Hematopoietic multipotent progenitor cell (in vitro differentiated cells): ENCODE results near the gene GET3. TPM values are rescaled to one million over a fixed set of nuclear protein-coding genes. Genes with fewer than 3 reads are reported as not detected.
"Not testable (repeated sequence)": the region's sequence is repeated elsewhere in the genome, so short reads cannot be mapped to it uniquely, and the experiment has no call there.

Source experiments
- DNase-seq, 3 donors: peaks; one replicate each; pipeline ENCODE4 v3.0.0-alpha.2; 2011 to 2015; ENCODE audit warnings: low read depth in 2 of 3, low spot score in 2 of 3
- small RNA-seq: library from RNA; depleted of rRNA; stranded (forward); fragments of <200 nt; gene quantifications from one replicate; pipeline ENCODE3, GENCODE V24; 2012
- total RNA-seq: library from RNA; depleted of rRNA; stranded (reverse); fragments of >200 nt; gene quantifications from one replicate; pipeline ENCODE4 v1.2.3, GENCODE V29; 2012

Gene GET3
- total RNA-seq, 1 donor: 106 TPM

GRCh38 chr19:12790628-12791344 lies 53.5 kb downstream of the GET3 start:
- DNase-seq: peak in 1 of 3 donors; percentile 21

- peak; percentile 96 to 100 (median 97) for DNase-seq
Measured at GRCh38 chr19:12791345-12792050, 54.2 kb downstream of the GET3 start, which contains the start of gene JUNB. Gene JUNB (plus strand): TSS chr19:12791486. CDS start chr19:12791772, 286 bp downstream.

GRCh38 chr19:12792051-12792852 lies 55.0 kb downstream of the GET3 start:
- peak in 2 of 3 donors; percentile 59 to 69 for DNase-seq

- DNase-seq: no peak
Measured at GRCh38 chr19:12792853-12793289, 55.6 kb downstream of the GET3 start.

- DNase-seq: peak; percentile 96 to 97 (median 97)
Measured at GRCh38 chr19:12793290-12794195, 56.2 kb downstream of the GET3 start.

DNA sequence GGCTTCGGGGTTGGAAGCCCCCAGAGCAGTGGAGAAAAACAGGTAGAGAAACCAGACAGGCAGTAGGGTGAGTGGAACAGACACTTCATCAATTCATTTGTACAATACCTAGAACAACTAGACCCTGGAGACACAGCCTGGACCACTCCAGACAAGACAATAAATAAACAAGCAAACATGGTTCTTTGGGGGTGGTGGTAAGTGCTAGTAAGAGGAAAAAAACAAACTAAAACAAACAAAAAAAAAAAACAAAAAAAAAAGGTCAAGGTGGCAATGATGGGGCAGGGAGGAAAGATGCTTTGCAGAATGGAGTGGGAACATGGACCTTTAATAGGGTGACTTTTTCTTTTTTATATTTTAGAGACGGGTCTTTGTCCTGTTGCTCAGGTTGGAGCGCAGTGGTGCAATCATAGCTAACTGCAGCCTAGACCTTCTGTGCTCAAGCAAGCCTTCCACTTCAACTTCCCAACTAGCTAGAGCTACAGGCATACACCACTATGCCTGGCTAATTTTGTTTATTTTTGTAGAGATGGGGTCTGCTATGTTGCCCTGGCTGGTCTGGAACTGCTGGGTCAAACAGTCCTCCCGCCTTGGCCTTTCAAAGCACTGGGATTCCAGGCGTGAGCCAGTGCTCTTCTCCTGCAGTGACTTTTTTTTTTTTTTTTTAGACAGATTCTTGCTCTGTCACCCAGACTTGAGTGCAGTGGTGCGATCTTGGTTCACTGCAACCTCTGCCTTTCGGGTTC lies 57.1 kb downstream of the GET3 start:
- DNase-seq: no peak

- DNase-seq: no peak
Measured at GRCh38 chr19:12794971-12795381, 57.7 kb downstream of the GET3 start.

GRCh38 chr19:12796146-12797071 lies 59.1 kb downstream of the GET3 start:
- DNase-seq: peak in 2 of 3 donors; percentile 77 to 86

DNA sequence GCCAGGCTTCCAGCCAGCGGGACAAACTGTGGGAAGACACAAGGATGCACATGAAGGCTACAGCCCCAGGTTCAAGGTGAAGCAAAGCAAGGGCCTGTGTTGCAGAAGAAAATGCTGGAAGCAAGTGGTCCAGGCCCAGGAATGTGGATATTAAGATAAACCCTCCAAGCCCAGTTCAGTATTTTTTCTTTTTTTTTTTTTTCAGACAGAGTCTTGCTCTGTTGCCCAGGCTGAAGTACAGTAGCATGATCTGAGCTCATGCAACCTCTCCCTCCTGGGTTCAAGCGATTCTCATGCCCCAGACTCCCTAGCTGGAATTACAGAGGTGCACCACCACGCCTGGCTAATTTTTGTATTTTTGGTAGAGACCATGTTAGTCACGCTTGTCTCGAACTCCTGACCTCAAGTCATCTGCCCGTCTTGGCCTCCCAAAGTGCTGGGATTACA lies 59.9 kb downstream of the GET3 start:
- DNase-seq: no peak

DNA sequence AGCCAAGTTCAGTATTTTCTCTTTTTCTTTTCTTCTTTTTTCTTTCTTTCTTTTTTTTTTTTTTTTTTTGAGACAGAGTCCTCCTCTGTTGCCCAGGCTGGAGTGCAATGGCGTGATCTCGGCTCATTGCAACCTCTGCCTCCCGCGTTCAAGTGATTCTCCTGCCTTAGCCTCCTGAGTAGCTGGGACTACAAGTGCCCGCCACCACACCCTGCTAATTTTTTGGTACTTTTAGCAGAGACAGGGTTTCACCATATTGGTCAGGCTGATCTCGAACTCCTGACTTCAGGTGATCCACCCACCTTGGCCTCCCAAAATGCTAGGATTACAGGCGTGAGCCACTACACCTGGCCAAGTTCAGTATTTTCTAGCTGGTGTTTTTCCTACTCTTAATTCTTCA lies 60.3 kb downstream of the GET3 start:
- not testable (repeated sequence) for DNase-seq

Small RNAs within 50 kb of the gene (small RNA-seq; reads per million reads assigned to genes)
- gene MIR5684: not detected
- gene SNORD41: 37.9 reads per million, percentile 96 among the genes with 10 or more reads in this experiment

Other genes starting within 250 kb of the GET3 start
- 4.8 TPM for gene ZNF564, start 186.0 kb upstream of the GET3 start, total RNA-seq
- 9.7 TPM for gene ZNF490, start 126.7 kb upstream of the GET3 start, total RNA-seq
- gene ZNF791, start 126.6 kb upstream of the GET3 start, total RNA-seq: 9.4 TPM
- gene MAN2B1, start 70.8 kb upstream of the GET3 start, total RNA-seq: 128 TPM
- gene WDR83, start 70.7 kb upstream of the GET3 start, total RNA-seq: 14.8 TPM
- 102 TPM for gene DHPS, start 55.6 kb upstream of the GET3 start, total RNA-seq
- not detected for gene GNG14, start 49.5 kb upstream of the GET3 start, total RNA-seq
- 31.2 TPM for gene FBXW9, start 40.9 kb upstream of the GET3 start, total RNA-seq
- gene TNPO2, start 13.6 kb upstream of the GET3 start, total RNA-seq: 68.1 TPM
- 162 TPM for gene TRIR, start 2.8 kb upstream of the GET3 start, total RNA-seq
- gene BEST2, start 14.3 kb downstream of the GET3 start, total RNA-seq: not detected
- gene HOOK2, start 38.1 kb downstream of the GET3 start, total RNA-seq: 29.9 TPM
- 700 TPM for gene JUNB, start 54.0 kb downstream of the GET3 start, total RNA-seq
- gene PRDX2, start 64.3 kb downstream of the GET3 start, total RNA-seq: 278 TPM
- not detected for gene THSD8, start 64.6 kb downstream of the GET3 start, total RNA-seq
- gene RNASEH2A, start 69.1 kb downstream of the GET3 start, total RNA-seq: 35.0 TPM
- gene RTBDN, start 97.1 kb downstream of the GET3 start, total RNA-seq: not detected
- gene MAST1, start 101.0 kb downstream of the GET3 start, total RNA-seq: 7.3 TPM
- gene DNASE2, start 144.0 kb downstream of the GET3 start, total RNA-seq: 25.6 TPM
- 71.4 TPM for gene KLF1, start 149.7 kb downstream of the GET3 start, total RNA-seq
- gene GCDH, start 153.7 kb downstream of the GET3 start, total RNA-seq: 87.3 TPM
- gene SYCE2, start 181.8 kb downstream of the GET3 start, total RNA-seq: 0.27 TPM
- gene FARSA, start 196.2 kb downstream of the GET3 start, total RNA-seq: 134 TPM
- 1,092 TPM for gene CALR, start 201.1 kb downstream of the GET3 start, total RNA-seq
- gene RAD23A, start 208.4 kb downstream of the GET3 start, total RNA-seq: 84.3 TPM
- gene GADD45GIP1, start 219.7 kb downstream of the GET3 start, total RNA-seq: 24.5 TPM
- gene DAND5, start 232.1 kb downstream of the GET3 start, total RNA-seq: under 0.01 TPM